ENCODE results near the gene ST6GALNAC4. TPM values are rescaled to one million over a fixed set of nuclear protein-coding genes. Genes with fewer than 3 reads are reported as not detected.

Gene ST6GALNAC4
- total and polyA plus RNA-seq, 9 of the 15 experiments (the other 6 are each of a cell fraction or from before 2014, with no cell fraction given): 2.6 to 43.1 (median 15.4) TPM

- CTCF ChIA-PET (ENCODE audit: low intra/inter-chr PET ratio): interaction anchor here (0.7 kb wide), 1 partner anchor 25 kb away, joined by 4 read pairs; no protein-coding TSS in a partner anchor
- no peak overlapping the region for H3K4me3 ChIP-seq
- no peak for DNase-seq (ENCODE audit: extremely low read depth in 1 of 4, low spot score in 3 of 4)
- H3K4me1 ChIP-seq (replicated peaks in 1 of 2; ENCODE audit: control insufficient read depth in 2 of 2, insufficient read depth in 2 of 2, low read length in 2 of 2): peaks cover 64 to 83% of the 10 kb centered on the region in 2 experiments
- no peak overlapping the region for H2AFZ ChIP-seq (ENCODE audit: low read depth, low read length)
- no peak for FAIRE-seq
- intact Hi-C loops (cut with micrococcal nuclease) (no loop called here), in situ Hi-C loops (cut with MboI) (no loop called here)
- H3K9me1 ChIP-seq (ENCODE audit: control insufficient read depth, insufficient read depth, low read length): peaks cover 5% of the 10 kb centered on the region
- ATAC-seq: no peak
- H3K27me3 ChIP-seq (ENCODE audit: control insufficient read depth in 2 of 2, insufficient read depth in 2 of 2, low read length in 2 of 2): no peaks in the 10 kb centered on the region
- no peak overlapping the region for H3K4me2 ChIP-seq (ENCODE audit: insufficient read depth, low read length)
- POLR2A ChIA-PET: interaction anchor here (1.0 to 2.6 kb wide), 3 partner anchors 15 to 32 kb away, joined by 5 to 7 read pairs (median 5); no protein-coding TSS in a partner anchor
- no TSS peak for BruUV-seq (replicated peaks)
- H3K9me3 ChIP-seq (replicated peaks; ENCODE audit: control insufficient read depth, insufficient read depth, low read depth, low read length): no peaks in the 10 kb centered on the region
- no peaks in the 10 kb centered on the region for H3K79me2 ChIP-seq (ENCODE audit: control insufficient read depth, insufficient read depth, low read length)
- H4K20me1 ChIP-seq (replicated peaks; ENCODE audit: control insufficient read depth, insufficient read depth, low read length): no peaks in the 10 kb centered on the region
- H3K36me3 ChIP-seq (ENCODE audit: control insufficient read depth, insufficient read depth, low read length): 0 out of 3 replicates have a peak, but pooled peaks cover under 1% of the 10 kb centered on the region
- H3K27ac ChIP-seq (ENCODE audit: extremely low read depth, low read depth, low read length): peak overlapping the region; percentile 6; the same call in 1 of the 3 replicates
- peak overlapping the region in 1 of 2 experiments; percentile 66; a peak in 2 of 4 replicates for H3K9ac ChIP-seq (ENCODE audit: insufficient read depth in 1 of 2, low read depth in 2 of 2, low read length in 2 of 2)
- WGBS (ENCODE audit: insufficient coverage, low coverage, missing lambda C conversion rate): 84% methylated on average over 11 of the region's 11 CpGs
- TF ChIP-seq ZNF263 (CRISPR knock-in tag; IDR thresholded peaks at IDR 0.05; ENCODE audit: borderline replicate concordance) (peak; percentile 56; the same call in 1 of the 2 replicates), ZNF239 (CRISPR knock-in tag; IDR thresholded peaks at IDR 0.05) (no peak), POLR2B (IDR thresholded peaks at IDR 0.05; ENCODE audit: low read depth, partially characterized antibody) (no peak), RAD21 (CRISPR knock-in tag; conservative IDR thresholded peaks at IDR 0.05 in 1 of 2, IDR thresholded peaks at IDR 0.05 in 1 of 2) (no peak), EHMT2 (IDR thresholded peaks at IDR 0.05) (no peak), POLR2H (tag; IDR thresholded peaks at IDR 0.05; ENCODE audit: low read depth) (no peak), RERE (CRISPR knock-in tag; IDR thresholded peaks at IDR 0.05; ENCODE audit: borderline replicate concordance) (0 out of 2 replicates have a peak, but pooled peaks have one; percentile 32), FOXM1 (IDR thresholded peaks at IDR 0.05; ENCODE audit: low read depth) (no peak), FOXM1 (CRISPR knock-in tag; IDR thresholded peaks at IDR 0.05; ENCODE audit: low read depth) (no peak), ZFX (CRISPR knock-in tag; IDR thresholded peaks at IDR 0.05) (no peak), KDM5B (IDR thresholded peaks at IDR 0.05; ENCODE audit: insufficient replicate concordance, low read depth, low read length) (no peak), SOX6 (IDR thresholded peaks at IDR 0.05) (no peak), NKRF (IDR thresholded peaks at IDR 0.05; ENCODE audit: borderline replicate concordance) (0 out of 2 replicates have a peak, but pooled peaks have one; percentile 44), CSDE1 (IDR thresholded peaks at IDR 0.05) (no peak), PURB (CRISPR knock-in tag; IDR thresholded peaks at IDR 0.05; ENCODE audit: low read depth) (no peak), ZNF780A (CRISPR knock-in tag; IDR thresholded peaks at IDR 0.05) (no peak)
Measured at GRCh38 chr9:127860779-127861178, 56.1 kb downstream of the ST6GALNAC4 start.
